WI38 (cell line): Measurements from ENCODE around the gene SLC27A1.

Source experiments
- H3K4me3 ChIP-seq: 2 replicates; pipeline ENCODE4 v1.5.1; 2011; ENCODE audit warnings: low read depth, mild to moderate bottlenecking, control low read depth, low read length
- CTCF ChIP-seq: IDR thresholded peaks from 2 replicates; pipeline ENCODE4 v1.5.1; 2012; ENCODE audit warnings: low read depth, mild to moderate bottlenecking, control low read depth, low read length

Gene SLC27A1

GRCh38 chr19:17520865-17521264 lies 50.5 kb downstream of the SLC27A1 start:
- no peak for TF ChIP-seq CTCF
- no peak overlapping the region for H3K4me3 ChIP-seq

- H3K4me3 ChIP-seq = no peak overlapping the region
- no peak for TF ChIP-seq CTCF
Measured at GRCh38 chr19:17522988-17523872, 52.9 kb downstream of the SLC27A1 start.

DNA sequence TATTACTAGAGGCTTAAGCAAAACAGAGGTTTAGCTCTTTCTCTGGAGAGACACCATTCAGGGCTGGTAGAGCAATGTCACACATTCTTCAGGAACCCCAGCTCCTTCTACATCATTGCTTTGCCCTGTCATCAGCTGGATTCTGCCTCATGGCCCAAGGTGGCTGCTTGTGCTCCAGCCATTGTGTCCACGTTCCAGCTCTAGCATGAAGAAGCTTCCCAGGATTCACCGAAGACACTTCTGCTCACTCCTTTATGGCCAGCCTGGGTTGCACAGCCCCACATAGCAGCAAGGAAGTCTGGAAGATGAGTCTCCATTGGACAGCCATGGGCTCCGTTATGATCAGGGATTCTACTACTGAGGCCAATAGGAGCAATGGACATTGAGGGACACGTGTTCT lies 54.3 kb downstream of the SLC27A1 start:
- TF ChIP-seq CTCF = no peak
- H3K4me3 ChIP-seq = no peak overlapping the region

GRCh38 chr19:17525141-17525540 lies 54.8 kb downstream of the SLC27A1 start:
- TF ChIP-seq CTCF = no peak
- no peak overlapping the region for H3K4me3 ChIP-seq

DNA sequence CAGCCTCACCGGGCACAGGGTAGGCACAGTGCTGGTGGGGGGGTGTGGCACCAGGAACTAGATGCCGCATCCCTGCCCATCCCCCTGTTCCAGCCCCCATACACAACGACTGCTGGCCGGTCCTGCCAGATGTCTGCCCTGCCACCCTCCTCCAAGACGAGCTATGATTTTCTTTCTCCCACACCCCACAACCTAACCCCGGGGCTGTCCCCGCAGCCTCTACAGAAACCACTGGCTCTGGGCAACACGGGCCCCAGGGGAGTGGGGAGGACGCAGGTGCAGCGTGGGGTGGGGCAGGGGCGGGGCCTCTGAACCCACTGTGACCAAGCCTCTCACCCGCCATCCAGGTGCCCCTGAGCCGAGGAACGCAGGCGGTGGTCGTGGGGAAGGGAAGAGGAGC lies 56.6 kb downstream of the SLC27A1 start:
- TF ChIP-seq CTCF = no peak
- no peak overlapping the region for H3K4me3 ChIP-seq

GRCh38 chr19:17527326-17527725 lies 57.0 kb downstream of the SLC27A1 start:
- no peak for TF ChIP-seq CTCF

GRCh38 chr19:17528610-17529009 lies 58.3 kb downstream of the SLC27A1 start:
- no peak overlapping the region for H3K4me3 ChIP-seq
- no peak for TF ChIP-seq CTCF

More at GRCh38 chr19:17527326-17527725, 57.0 kb downstream of the SLC27A1 start:
- no peak overlapping the region for H3K4me3 ChIP-seq
